Effector CD8-positive, alpha-beta T cell (primary cell): ENCODE measurements around the gene ERCC3.

Experiments used
- DNase-seq: peaks from one replicate; lab custom pipeline; 2025; lab: John Stamatoyannopoulos, UW
- total RNA-seq, 4 experiments: gene quantifications; one replicate each; lab custom pipeline; 2026; lab: John Stamatoyannopoulos, UW

Gene ERCC3
- total RNA-seq, result 95.4 to 132 (median 106) reads per million in 4 experiments

DNA sequence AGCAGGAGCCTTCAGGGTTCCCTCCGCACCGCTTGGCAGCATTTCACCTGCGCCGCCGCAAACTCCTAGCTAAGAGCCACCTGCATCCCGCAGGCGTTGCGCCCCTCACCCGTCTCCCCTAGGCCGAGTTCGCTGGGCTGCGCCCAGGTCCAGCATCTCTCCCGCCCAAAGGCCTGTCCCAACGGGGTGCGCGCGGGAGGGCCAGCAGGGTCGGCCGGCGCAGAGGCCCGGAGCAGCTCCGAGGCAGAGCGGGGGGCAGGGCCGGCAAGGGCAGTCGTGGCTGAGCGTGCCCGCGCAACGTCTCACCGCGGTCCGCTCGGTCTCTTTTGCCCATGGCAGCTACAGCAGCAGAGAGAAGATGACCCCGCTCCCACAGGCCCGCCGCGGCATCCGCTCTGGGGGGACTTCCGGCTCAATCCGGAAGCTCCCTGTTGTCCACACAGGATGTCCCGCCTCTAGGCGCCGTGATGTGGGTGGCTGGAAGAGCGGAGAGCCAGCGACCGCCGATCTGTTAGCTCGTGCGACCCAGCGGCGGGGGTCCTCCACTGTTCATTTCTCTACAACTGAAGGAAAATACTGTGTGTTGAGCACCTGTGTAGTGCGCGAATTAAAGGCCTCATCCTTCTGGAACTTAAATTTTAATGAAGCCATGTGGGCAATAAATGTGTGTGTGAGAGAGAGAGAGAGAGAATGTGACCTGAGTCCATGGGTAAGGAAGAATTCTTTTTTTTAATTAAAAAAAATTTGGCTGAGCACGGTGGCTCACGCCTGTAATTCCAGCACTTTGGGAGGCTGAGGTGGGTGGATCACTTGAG lies at the start of gene ERCC3:
TSS of gene ERCC3 (minus strand) at position 397 of the 815 bp plus-strand sequence. CDS start at position 334, 63 bp downstream.
- peak; percentile 64 for DNase-seq

GRCh38 chr2:127343277-127343676 lies 49.3 kb upstream of the ERCC3 start:
- DNase-seq, result no peak

- DNase-seq, result no peak
Observed at GRCh38 chr2:127342101-127342500, 48.2 kb upstream of the ERCC3 start.

DNA sequence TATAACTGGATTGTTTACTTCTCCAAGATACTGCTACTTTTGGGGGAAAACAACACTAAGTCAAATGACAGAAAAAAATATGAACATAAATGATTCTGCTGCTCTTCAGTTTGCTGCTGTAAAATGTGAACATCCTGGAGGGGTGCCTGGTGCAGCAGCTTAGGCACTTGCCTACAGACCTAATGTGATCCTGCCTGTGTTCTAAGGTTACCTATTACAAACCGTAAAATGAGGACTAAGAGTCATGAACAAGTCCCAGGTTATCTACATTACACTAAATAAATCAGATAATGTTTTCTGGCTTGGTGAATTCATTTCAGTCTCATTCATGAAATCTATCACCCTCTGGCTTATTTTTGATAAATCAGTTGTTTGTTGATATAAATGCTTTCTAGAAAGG lies 38.4 kb upstream of the ERCC3 start:
- DNase-seq, result no peak

GRCh38 chr2:127330753-127331152 lies 36.8 kb upstream of the ERCC3 start:
- no peak for DNase-seq

- DNase-seq, result no peak
Observed at GRCh38 chr2:127326289-127326945, 32.5 kb upstream of the ERCC3 start.

- DNase-seq, result no peak
Observed at GRCh38 chr2:127324635-127325034, 30.7 kb upstream of the ERCC3 start.

- DNase-seq, result no peak
Observed at GRCh38 chr2:127321303-127321702, 27.4 kb upstream of the ERCC3 start.

- DNase-seq, result no peak
Observed at GRCh38 chr2:127320586-127321275, 26.8 kb upstream of the ERCC3 start.

DNA sequence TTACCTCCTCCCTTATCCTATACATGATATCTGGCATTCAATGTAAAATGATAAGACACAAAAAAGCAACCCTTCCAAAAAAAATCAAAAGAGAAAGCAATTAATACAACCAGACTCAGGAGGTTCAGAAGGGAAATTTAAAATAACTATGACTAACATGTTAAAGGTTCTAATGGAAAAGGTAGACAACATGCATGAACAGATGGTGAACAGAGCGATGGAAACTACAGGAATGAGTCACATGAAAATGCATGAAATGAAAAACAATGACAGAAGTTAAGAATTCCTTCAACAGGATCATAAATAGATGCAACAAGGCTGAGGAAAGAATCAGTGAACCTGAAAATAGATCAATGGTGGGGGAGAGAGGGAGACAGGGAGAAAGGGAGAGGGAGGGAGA lies 26.1 kb upstream of the ERCC3 start:
- no peak for DNase-seq

GRCh38 chr2:127314193-127314988 lies 20.4 kb upstream of the ERCC3 start:
- no peak for DNase-seq

DNA sequence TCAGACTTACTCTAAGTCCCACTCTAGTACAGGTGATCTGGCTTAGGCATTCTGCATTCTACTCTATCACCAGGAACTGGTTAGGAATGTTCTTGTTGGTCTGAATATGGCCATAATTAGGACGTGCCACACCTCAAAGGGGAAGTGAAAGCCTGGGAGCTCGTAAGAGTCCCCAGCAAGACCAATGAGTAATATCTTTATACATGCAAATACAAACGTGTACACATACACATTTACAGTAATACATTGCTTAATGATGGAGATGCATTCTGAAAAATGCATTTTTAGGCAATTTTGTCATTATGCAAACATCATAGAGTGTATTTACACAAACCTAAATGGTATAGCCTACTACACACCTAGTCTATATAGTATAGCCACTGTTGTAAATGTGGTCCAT lies 19.5 kb upstream of the ERCC3 start:
- DNase-seq, result no peak

DNA sequence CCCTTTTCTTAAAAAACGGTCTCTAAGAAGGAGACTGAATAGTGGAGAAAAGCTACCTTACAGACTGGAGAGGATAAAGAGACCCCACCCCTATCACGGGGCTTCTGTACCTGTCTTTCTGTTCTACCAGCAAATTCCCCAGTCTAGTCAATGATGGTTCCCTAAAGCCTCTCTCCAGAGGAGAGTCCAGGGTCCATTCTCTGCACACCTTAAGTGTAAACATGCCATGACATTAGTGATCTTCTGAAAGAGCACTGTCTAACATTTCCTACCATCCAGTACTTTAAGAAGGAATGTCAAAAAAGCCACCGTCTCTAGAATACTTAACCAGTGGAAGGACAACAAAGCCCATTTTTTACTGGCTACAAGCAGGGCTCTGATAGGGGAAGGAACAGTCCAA lies 17.0 kb upstream of the ERCC3 start:
- DNase-seq, result no peak

DNA sequence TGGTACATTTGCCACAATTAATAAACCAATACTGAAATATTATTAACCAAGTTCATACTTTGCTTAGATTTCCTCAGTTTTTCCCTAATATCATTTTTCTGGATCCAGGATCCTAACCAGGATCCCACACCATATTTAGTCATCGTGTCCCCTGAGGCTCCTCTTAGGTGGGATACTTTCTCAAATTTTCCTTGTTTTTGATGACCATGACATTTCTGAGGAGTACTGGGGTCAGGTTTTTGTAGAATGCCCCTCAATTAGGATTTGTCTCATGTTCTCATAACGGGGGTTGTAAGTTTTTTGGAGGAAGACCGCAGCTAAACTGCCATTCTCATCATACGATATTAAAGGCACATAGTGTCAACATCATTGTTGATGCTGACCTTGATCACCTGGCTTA lies 15.5 kb upstream of the ERCC3 start:
- DNase-seq, result no peak

- DNase-seq, result no peak
Observed at GRCh38 chr2:127308586-127309138, 14.7 kb upstream of the ERCC3 start.

DNA sequence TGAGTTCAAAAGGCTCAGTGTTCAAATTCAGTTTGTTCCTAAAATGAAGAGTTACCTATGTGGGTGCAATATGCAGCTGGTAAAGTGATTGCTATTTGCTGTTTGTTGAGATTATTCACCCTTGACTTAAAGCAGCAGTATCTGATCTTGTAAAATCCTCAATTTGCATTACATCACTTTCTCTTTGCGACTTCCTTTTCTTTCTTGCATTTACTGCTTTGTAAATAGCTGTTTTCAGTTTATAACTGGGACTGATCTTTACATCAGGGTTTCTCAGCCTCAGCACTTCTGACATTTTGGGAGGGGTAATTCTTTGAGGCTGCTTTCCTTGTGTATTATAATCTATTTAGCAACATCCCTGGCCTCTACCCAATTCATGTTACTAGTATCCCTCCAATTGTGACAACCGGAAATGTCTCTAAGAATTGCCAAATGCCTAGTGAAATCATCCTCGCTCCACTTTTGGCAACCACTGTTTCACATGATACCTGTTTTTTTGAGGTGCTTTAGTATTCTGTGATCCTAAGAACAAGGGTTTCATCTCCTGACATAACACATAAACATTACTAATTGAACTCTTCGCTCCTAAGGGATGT lies 12.1 kb upstream of the ERCC3 start:
- no peak for DNase-seq

- DNase-seq, result no peak
Observed at GRCh38 chr2:127302168-127302567, 8.2 kb upstream of the ERCC3 start.

- DNase-seq, result no peak
Observed at GRCh38 chr2:127293386-127293747, 577 bp downstream of the ERCC3 start.

DNA sequence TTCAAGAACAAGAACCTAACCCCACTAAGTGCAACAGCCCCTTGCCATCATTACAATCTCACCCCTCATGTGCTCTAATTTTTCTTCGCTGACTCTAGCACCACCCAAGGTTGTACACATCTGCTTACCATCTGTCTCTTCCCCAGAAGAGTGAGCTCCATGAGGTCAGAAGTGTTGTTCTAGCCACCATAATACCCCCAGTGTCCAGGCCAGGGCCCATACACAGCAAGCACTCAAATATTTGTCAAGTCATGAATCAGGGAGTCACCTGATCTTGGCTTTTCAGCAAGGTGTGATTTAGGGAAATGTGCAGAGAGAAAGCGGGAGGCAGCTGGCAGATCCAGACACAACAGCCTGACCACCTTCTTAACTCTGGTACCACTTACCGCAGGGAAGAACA lies 5.7 kb downstream of the ERCC3 start:
- DNase-seq, result no peak

DNA sequence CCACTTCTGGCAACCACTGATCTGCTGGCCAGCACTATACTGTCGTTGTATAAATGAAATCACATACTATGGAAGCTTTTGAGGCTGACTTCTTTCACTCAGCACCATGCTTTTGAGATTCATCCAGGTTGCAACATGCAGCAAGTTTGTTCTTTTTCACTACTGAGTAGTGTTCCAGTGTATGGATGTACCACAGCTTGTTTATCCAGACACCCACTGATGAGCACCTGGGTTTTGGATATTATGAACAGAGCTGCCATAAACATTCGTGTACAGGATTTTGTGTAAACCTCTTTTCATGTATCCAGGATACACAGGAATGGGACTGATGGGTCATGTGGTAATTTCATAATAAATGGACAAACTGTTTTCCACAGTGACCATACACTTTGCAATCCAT lies 10.7 kb downstream of the ERCC3 start:
- no peak for DNase-seq

GRCh38 chr2:127280693-127281092 lies 13.3 kb downstream of the ERCC3 start:
- no peak for DNase-seq
